NCI-H2107 treated with DMSO at 0.1 percent for 48 hours (cell line): ENCODE data around the gene LRRFIP1.

ENCODE experiments used
- DNase-seq: peaks from one replicate; lab custom pipeline; 2025; ENCODE audit not compliant: unreplicated experiment; lab: John Stamatoyannopoulos, UW

LRRFIP1 gene

DNA sequence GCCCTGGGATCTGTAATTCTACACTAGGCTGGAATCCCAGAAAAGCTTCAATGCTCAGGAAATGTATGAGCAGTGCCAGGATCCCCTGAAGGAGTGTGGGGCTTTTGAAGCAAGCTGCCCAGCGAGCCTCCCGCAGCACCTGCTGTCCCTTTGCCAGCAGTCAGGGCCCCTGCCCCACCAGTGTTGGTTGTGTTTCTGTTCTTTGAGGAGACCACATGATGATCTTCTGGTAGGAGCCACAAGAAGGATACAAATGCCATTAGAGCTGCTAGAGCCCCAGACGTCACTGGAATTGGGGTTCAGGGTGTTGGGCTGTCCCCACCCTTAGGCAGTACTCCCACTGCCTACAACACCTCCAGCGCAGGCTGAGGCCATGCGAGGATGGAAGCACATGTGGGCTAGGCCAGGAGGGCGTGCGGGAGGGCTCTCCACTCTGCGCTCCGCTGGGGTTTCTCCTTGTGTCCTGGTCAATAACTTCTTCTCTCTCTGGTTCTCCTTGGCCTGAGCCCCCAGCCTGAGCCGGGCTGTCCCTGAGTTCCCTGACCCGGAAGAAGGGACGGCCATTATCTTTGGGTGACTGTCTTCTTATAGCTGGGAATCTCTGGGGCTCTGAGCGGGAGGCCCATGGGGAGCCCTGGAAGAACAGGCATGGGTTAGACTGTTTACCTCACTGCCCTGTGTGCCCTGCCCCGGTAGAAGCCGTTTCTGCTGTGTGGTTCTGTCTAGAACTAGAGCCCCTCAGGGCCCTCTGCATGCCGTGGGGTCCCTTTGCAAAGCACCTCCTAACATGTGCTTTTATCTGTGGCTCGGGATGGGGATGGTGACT lies 73.9 kb downstream of the LRRFIP1 start:
- no peak for DNase-seq

GRCh38 chr2:237701859-237702390 lies 74.5 kb downstream of the LRRFIP1 start:
- DNase-seq = no peak

DNA sequence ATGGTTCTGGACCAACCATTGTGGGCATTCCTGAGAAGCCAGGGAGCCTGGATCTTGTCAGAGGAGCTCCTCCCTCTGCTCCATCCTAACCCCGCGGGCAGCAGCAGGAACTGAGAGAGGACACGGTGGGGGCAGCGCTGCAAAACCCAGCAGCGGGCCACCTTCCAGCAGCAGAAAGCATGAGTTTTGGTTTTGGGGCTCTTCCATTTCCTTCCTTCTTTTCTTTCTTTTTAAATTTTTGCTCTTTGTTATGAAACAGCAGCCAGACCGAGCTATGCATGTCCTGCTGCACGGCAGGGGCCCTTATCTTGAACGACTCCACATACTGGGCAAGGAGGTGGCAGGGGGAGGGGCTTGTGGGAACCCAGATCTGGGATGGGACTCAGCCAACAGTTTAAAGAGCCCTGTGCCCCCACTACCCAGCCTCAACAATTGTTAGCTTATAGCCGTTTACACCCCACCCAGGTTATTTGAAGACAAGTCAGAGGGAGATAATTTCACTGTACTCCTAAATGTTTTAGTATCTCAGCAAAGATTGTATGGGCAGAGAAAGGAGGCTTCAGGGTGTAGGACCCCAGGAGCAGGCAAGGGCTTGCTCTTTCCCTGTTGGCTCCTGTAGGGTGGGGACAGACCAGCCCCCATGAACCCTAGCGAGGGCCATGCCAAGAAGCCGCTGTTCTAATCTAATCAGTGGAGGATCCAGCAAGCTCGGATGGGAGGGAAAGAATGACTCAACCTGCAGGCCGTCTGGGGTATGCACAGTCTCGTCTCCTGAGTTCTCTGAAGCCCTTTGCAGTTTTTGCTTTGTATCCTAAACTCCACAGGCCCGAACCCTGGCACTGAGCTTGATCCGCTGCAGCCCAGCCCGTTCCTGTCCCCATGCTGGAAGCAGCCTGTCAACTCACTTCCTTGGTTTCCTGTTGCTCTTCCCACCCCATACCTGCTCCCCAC lies 75.3 kb downstream of the LRRFIP1 start:
- no peak for DNase-seq

- DNase-seq = no peak
Observed at GRCh38 chr2:237704501-237705434, 77.4 kb downstream of the LRRFIP1 start.

DNA sequence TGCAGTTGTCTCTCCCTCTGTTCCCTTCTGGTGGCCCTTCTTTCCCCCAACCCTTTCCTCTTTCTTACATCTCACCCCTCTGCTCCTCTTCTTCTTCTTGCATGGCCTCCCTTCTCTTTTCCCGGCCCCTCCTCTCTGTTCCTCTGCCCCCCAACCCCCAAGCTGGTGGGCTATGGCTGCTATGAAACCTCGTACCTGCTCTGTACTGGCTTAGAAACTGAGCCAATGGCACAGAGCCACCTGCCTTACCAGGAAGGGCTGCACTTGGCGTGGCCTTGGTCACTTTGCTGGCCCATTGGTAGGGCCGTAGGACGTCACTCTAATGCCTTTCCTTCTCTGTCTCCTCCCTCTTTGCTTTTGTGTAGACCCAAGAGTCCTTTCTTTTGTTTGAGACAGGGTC lies 78.9 kb downstream of the LRRFIP1 start:
- no peak for DNase-seq

- DNase-seq = no peak
Observed at GRCh38 chr2:237708065-237708398, 80.6 kb downstream of the LRRFIP1 start.

- no peak for DNase-seq
Observed at GRCh38 chr2:237708491-237708890, 81.1 kb downstream of the LRRFIP1 start.

DNA sequence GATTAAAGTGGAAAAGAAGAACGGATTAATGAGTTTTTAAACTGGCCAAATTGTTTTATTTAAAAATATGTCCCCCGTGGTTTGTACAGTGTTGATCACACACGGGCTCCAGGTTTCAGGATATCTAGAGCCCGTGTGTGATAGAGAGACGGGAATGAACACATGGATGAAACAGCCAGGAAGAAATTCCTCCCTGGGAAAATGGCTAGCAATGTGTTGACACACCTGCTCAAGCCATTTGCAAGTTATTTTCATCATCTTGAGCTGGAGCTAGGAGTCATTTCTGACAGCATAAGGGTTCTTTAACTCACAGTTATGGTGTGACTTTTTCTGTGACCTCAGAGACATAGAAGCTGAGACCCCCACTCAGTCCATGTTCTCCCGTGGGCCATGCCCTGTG lies 81.6 kb downstream of the LRRFIP1 start:
- DNase-seq = no peak

- DNase-seq = no peak
Observed at GRCh38 chr2:237711458-237712150, 84.2 kb downstream of the LRRFIP1 start.

DNA sequence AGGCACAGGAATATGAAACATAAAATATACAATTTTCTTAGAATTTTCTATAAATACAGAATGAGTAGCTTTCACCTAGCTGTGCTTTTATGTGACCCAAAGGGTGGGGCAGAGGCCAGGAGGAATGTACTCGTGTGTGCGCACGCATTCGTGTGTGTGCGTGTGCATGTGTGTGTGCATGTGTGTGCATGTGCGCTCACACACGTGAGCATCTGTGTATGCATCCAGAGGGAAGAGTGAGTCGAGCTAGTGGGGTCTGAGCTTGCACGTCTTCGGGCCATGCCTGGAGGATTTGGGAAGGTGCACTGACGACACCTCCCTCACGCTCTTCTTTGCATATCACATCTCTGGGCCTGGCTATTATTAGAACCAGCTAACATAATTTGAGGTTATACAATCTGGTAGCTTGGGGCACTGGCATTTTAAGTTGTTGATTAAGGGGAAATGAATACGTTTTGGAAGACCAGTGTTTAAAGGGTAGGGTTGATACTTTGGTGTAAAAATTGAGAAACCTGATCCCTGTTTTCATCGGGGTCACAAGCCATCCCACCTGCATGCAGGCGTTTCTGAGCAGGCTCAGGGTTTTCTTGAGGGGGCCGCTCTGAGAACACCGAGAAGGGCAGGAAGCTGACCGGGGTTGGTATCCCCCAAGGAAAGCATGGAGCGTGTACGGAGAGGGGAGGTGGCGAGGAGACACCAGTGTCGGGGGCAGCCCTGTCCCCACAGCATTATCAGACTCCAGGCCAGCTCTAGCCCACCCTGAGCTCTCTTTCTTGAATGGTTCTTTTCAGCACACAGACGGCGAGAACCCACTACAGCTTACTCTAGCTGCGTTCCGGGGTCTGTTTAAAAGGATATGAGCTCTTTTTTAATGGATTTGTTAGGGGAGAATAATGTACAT lies 85.3 kb downstream of the LRRFIP1 start:
- DNase-seq = no peak

DNA sequence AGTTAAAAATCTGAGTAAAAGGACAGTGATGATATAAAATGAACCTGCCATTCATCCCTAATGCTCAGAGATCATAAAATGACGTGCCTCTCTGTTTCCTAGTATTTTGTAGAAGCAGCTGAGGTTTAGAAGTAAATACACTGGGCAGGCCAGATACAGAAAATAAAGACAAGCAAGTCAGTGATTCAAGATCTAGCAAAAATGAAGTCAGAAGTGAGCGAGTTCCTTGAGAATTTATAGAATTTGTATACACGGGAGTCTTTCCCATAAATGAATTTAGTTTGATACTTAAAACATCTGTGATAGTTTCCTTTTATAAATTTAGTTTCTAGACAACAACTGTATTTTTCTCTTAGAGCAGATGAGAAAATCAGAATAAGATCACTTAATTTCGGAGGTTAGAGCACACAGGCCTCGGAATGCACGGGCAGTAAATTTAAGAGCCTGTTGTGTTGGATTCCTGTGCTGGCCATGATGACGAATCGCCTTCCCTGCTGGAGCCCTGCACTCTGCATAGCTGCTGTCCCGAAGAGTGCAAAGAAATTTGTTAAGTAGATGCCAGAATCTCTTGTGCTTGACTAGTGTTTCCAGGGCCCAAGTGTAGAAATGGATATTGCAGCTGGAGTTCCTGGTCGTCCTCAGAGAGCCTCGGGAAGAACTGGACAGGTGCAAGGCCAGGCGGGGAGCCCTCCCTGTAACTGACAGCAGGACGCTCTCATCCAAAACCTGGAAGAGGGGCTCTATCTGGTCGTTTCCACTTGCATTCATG lies 87.5 kb downstream of the LRRFIP1 start:
- no peak for DNase-seq

DNA sequence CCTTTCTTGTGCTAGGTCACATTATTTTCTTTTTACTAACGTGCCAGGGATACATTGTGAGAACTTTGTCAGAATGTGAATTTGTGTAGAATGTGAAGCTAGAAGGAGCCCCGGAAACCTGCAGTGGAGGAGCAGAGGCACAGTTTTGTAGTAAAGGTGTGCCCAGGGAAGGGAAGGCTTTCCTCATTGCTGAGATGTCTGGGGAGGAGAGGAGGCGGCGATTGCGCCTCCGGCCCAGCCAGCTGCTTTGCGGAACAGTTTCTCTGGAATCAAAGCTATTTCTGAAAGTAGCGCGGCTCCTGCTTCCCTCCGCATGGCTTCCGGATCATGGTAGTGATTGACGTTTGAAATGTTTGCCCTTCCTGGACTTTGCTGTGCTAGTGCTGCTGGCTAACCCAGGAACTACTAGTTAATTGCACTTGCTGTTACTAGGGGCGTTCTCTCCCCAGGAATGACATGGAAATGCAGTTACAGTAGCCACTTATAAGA lies 88.1 kb downstream of the LRRFIP1 start:
- no peak for DNase-seq

GRCh38 chr2:237716011-237716410 lies 88.6 kb downstream of the LRRFIP1 start:
- no peak for DNase-seq

GRCh38 chr2:237717366-237718276 lies 90.2 kb downstream of the LRRFIP1 start:
- DNase-seq = no peak

- DNase-seq = no peak
Observed at GRCh38 chr2:237718277-237718634, 90.9 kb downstream of the LRRFIP1 start.

DNA sequence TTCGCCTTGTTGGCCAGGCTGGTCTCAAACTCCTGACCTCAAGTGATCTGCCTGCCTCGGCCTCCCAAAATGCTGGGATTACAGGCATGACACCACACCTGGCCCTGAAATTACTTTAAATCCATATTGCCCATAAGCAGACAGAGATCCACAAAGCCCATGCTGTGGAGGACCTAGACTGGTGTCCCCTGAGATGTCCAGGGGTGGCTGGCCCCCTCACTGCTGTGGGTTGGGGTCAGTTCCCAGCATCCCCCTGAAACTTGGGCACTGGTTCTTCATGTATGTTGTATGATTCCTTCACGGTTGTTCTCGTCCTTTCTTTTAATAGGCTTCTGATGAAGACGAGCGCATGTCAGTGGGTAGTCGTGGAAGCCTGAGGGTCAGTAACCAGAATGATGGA lies 93.1 kb downstream of the LRRFIP1 start:
- DNase-seq = no peak

GRCh38 chr2:237720957-237721356 lies 93.6 kb downstream of the LRRFIP1 start:
- DNase-seq = no peak
